H9 (cell line): ENCODE results near the gene HOXC12. TPM values are rescaled to one million over a fixed set of nuclear protein-coding genes. Genes with fewer than 3 reads are reported as not detected.

Source experiments
- DNase-seq: peaks from one replicate; pipeline ENCODE4 v3.0.0-alpha.2; 2017
- H2AFZ ChIP-seq: one replicate; pipeline ENCODE4 v1.6.1; 2013; ENCODE audit warnings: mild to moderate bottlenecking, low read length, control low read depth, moderate library complexity
- H2AK5ac ChIP-seq: 2 replicates; pipeline ENCODE4 v1.6.1; 2013; ENCODE audit warnings: low read length, control low read depth, mixed read lengths; ENCODE audit not compliant: insufficient read length
- H2BK120ac ChIP-seq: one replicate; pipeline ENCODE4 v1.6.1; 2013; ENCODE audit warnings: low read depth, mild to moderate bottlenecking, low read length, control low read depth, inconsistent platforms; ENCODE audit not compliant: poor library complexity, severe bottlenecking
- H2BK12ac ChIP-seq: 2 replicates; pipeline ENCODE4 v1.6.1; 2013; ENCODE audit warnings: low read length, control low read depth, mixed read lengths, low read depth; ENCODE audit not compliant: insufficient read length
- H2BK15ac ChIP-seq: 2 replicates; pipeline ENCODE4 v1.6.1; 2013; ENCODE audit warnings: low read depth, low read length, control low read depth
- H2BK20ac ChIP-seq: one replicate; pipeline ENCODE4 v1.6.1; 2013; ENCODE audit warnings: low read depth, mild to moderate bottlenecking, low read length, control low read depth, inconsistent platforms; ENCODE audit not compliant: poor library complexity, severe bottlenecking
- H2BK5ac ChIP-seq: 2 replicates; pipeline ENCODE4 v1.6.1; 2013; ENCODE audit warnings: low read length, control low read depth, mixed read lengths; ENCODE audit not compliant: insufficient read length
- H3K14ac ChIP-seq: 2 replicates; pipeline ENCODE4 v1.6.1; 2013; ENCODE audit warnings: low read length, control low read depth; ENCODE audit not compliant: insufficient read depth
- H3K18ac ChIP-seq: 2 replicates; pipeline ENCODE4 v1.6.1; 2013; ENCODE audit warnings: low read depth, mild to moderate bottlenecking, mixed read lengths, low read length, control low read depth; ENCODE audit not compliant: insufficient read length
- H3K23ac ChIP-seq: 2 replicates; pipeline ENCODE4 v1.6.1; 2013; ENCODE audit warnings: low read length, control low read depth, mixed read lengths, low read depth; ENCODE audit not compliant: insufficient read length
- H3K23me2 ChIP-seq: 2 replicates; pipeline ENCODE4 v1.6.1; 2013; ENCODE audit warnings: low read depth, mild to moderate bottlenecking, mixed read lengths, low read length, control low read depth; ENCODE audit not compliant: insufficient read length, poor library complexity, severe bottlenecking
- H3K27ac ChIP-seq: 2 replicates; pipeline ENCODE4 v1.5.1; 2013; ENCODE audit warnings: low read length, control low read depth, mixed read lengths, low read depth; ENCODE audit not compliant: insufficient read length
- H3K27me3 ChIP-seq: 2 replicates; pipeline ENCODE4 v1.6.1; 2013; ENCODE audit warnings: low read length, control low read depth, inconsistent platforms; ENCODE audit not compliant: insufficient read depth
- H3K4ac ChIP-seq: 2 replicates; pipeline ENCODE4 v1.6.1; 2013; ENCODE audit warnings: low read depth, mild to moderate bottlenecking, control low read depth, inconsistent platforms, low read length, moderate library complexity
- H3K4me1 ChIP-seq: 2 replicates; pipeline ENCODE4 v1.6.1; 2013; ENCODE audit warnings: low read length, control low read depth, inconsistent platforms; ENCODE audit not compliant: insufficient read depth
- H3K4me2 ChIP-seq: 2 replicates; pipeline ENCODE4 v1.6.1; 2013; ENCODE audit warnings: low read length, control low read depth, mixed read lengths; ENCODE audit not compliant: insufficient read length, insufficient read depth
- H3K56ac ChIP-seq: 2 replicates; pipeline ENCODE4 v1.6.1; 2013; ENCODE audit warnings: low read depth, mild to moderate bottlenecking, mixed read lengths, low read length, control low read depth; ENCODE audit not compliant: insufficient read length
- H3K79me1 ChIP-seq: 2 replicates; pipeline ENCODE4 v1.6.1; 2013; ENCODE audit warnings: low read depth, mild to moderate bottlenecking, moderate library complexity, low read length, control low read depth, inconsistent platforms; ENCODE audit not compliant: insufficient read depth, poor library complexity, severe bottlenecking
- H3K79me2 ChIP-seq: 2 replicates; pipeline ENCODE4 v1.6.1; 2013; ENCODE audit warnings: low read length, control low read depth, inconsistent platforms; ENCODE audit not compliant: insufficient read depth
- H3K9ac ChIP-seq: 2 replicates; pipeline ENCODE4 v1.6.1; 2013; ENCODE audit warnings: low read length, control low read depth, mixed read lengths; ENCODE audit not compliant: insufficient read length; ENCODE audit errors: extremely low read depth
- H3K9me3 ChIP-seq: one replicate; pipeline ENCODE4 v1.6.1; 2013; ENCODE audit warnings: low read depth, low read length, inconsistent platforms; ENCODE audit not compliant: control insufficient read depth
- H3T11ph ChIP-seq: one replicate; pipeline ENCODE4 v1.6.1; 2013; ENCODE audit warnings: mild to moderate bottlenecking, low read length, control low read depth, inconsistent platforms
- H4K20me1 ChIP-seq: one replicate; pipeline ENCODE4 v1.6.1; 2013; ENCODE audit not compliant: control insufficient read depth, insufficient read length, insufficient read depth
- H4K5ac ChIP-seq: 2 replicates; pipeline ENCODE4 v1.6.1; 2013; ENCODE audit warnings: low read depth, mild to moderate bottlenecking, mixed read lengths, low read length, control low read depth; ENCODE audit not compliant: insufficient read length
- H4K8ac ChIP-seq: replicated peaks from 2 replicates; pipeline ENCODE4 v1.6.1; 2013; ENCODE audit warnings: low read length, control low read depth, mixed read lengths, low read depth; ENCODE audit not compliant: insufficient read length
- H4K91ac ChIP-seq: 2 replicates; pipeline ENCODE4 v1.6.1; 2013; ENCODE audit warnings: low read depth, mild to moderate bottlenecking, moderate library complexity, mixed read lengths, low read length, control low read depth; ENCODE audit not compliant: insufficient read length
- H3K27ac Mint-ChIP-seq, 3 experiments: 2 replicates in 2 of 3; 3 replicates in 1 of 3; pipeline ENCODE4 v1.8.0; 2020 to 2021; ENCODE audit warnings: mixed read lengths in 3 of 3, mild to moderate bottlenecking in 1 of 3, moderate library complexity in 1 of 3
- H3K27me3 Mint-ChIP-seq: 2 replicates; pipeline ENCODE4 v1.8.0; 2021; ENCODE audit warnings: low read depth, mild to moderate bottlenecking, moderate library complexity, mixed read lengths
- H3K36me3 Mint-ChIP-seq, 3 experiments: 2 replicates in 2 of 3; 3 replicates in 1 of 3; pipeline ENCODE4 v1.8.0; 2020 to 2021; ENCODE audit warnings: low read depth in 3 of 3, mixed read lengths in 3 of 3; ENCODE audit not compliant: insufficient read depth in 1 of 3
- H3K4me1 Mint-ChIP-seq, 2 experiments: 2 replicates each; pipeline ENCODE4 v1.8.0; 2020; ENCODE audit warnings: mixed read lengths in 2 of 2
- H3K4me3 Mint-ChIP-seq, 2 experiments: 2 replicates in 1 of 2; 3 replicates in 1 of 2; pipeline ENCODE4 v1.8.0; 2020 to 2021; ENCODE audit warnings: mild to moderate bottlenecking in 2 of 2, mixed read lengths in 2 of 2, moderate library complexity in 1 of 2
- H3K9me3 Mint-ChIP-seq, 2 experiments: 2 replicates in 1 of 2; 3 replicates in 1 of 2; pipeline ENCODE4 v1.8.0; 2020; ENCODE audit warnings: mild to moderate bottlenecking in 2 of 2, mixed read lengths in 2 of 2, moderate library complexity in 1 of 2
- WGBS: extraction: QIAGEN DNeasy Blood & Tissue Kit; methylation state at CpG from one replicate; pipeline ENCODE4 v1.1.7; 2013; ENCODE audit warnings: missing lambda C conversion rate, low lambda C conversion rate, mixed read lengths; ENCODE audit not compliant: insufficient read length; ENCODE audit errors: extremely low coverage; 5-methylcytosine and 5-hydroxymethylcytosine counted together
- total RNA-seq: library from RNA; stranded (reverse); gene quantifications from 2 replicates; pipeline ENCODE4 v1.2.1, GENCODE V29; 2021
- TF ChIP-seq, protein P1 (sequence below): fragments of 200-600 bp; sonication (generic); conservative IDR thresholded peaks from 3 replicates; pipeline ENCODE4 v1.8.0; 2021; ENCODE audit warnings: antibody characterized with exemption, mild to moderate bottlenecking

Gene HOXC12
- total RNA-seq, 1 experiment from 2014 or later = not detected

GRCh38 chr12:53941750-53942149 is 13.0 kb upstream of the HOXC12 start:
- Histone ChIP-seq H2AK5ac (no peak overlapping the region), H3K79me1 (no peaks in the 10 kb centered on the region), H2AFZ (no peak overlapping the region), H4K20me1 (no peaks in the 10 kb centered on the region), H3K79me2 (no peaks in the 10 kb centered on the region), H4K91ac (no peak overlapping the region), H4K5ac (no peak overlapping the region), H3K14ac (no peak overlapping the region), H3K4me1 (no peaks in the 10 kb centered on the region), H2BK120ac (no peak overlapping the region), H3K9me3 (no peaks in the 10 kb centered on the region), H3K27ac (no peak overlapping the region), H3T11ph (no peak overlapping the region), H2BK5ac (no peak overlapping the region), H3K18ac (no peak overlapping the region), H3K56ac (no peak overlapping the region), H3K23me2 (no peaks in the 10 kb centered on the region), H3K27me3 (peaks cover 92% of the 10 kb centered on the region), H2BK15ac (no peak overlapping the region), H2BK20ac (no peak overlapping the region), H3K9ac (no peak overlapping the region), H2BK12ac (no peak overlapping the region), H3K4me2 (no peak overlapping the region), H3K4ac (no peak overlapping the region), H4K8ac (no peak overlapping the region), H3K23ac (no peak overlapping the region)
- WGBS = no CpG with 5 or more reads among the region's 5 CpGs
- DNase-seq = no peak
- Mint-ChIP-seq H3K4me3 (no peak overlapping the region), H3K36me3 (no peaks in the 10 kb centered on the region), H3K4me1 (peaks cover 0 to 16% of the 10 kb centered on the region in 2 experiments; a peak in 3 of 4 replicates), H3K27ac (no peak overlapping the region), H3K27me3 (peaks cover 98% of the 10 kb centered on the region), H3K9me3 (peaks cover 0 to 4% of the 10 kb centered on the region in 2 experiments; a peak in 4 of 5 replicates)
- TF ChIP-seq, protein P1, sequence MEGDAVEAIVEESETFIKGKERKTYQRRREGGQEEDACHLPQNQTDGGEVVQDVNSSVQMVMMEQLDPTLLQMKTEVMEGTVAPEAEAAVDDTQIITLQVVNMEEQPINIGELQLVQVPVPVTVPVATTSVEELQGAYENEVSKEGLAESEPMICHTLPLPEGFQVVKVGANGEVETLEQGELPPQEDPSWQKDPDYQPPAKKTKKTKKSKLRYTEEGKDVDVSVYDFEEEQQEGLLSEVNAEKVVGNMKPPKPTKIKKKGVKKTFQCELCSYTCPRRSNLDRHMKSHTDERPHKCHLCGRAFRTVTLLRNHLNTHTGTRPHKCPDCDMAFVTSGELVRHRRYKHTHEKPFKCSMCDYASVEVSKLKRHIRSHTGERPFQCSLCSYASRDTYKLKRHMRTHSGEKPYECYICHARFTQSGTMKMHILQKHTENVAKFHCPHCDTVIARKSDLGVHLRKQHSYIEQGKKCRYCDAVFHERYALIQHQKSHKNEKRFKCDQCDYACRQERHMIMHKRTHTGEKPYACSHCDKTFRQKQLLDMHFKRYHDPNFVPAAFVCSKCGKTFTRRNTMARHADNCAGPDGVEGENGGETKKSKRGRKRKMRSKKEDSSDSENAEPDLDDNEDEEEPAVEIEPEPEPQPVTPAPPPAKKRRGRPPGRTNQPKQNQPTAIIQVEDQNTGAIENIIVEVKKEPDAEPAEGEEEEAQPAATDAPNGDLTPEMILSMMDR = no peak
